Loucy (cell line): ENCODE results near the gene AGBL3.

Source experiments
- H2AFZ ChIP-seq: fragments of 200-600 bp; sonication (generic); 2 replicates; pipeline ENCODE4 v1.6.0; 2016; ENCODE audit warnings: antibody characterized with exemption, mild to moderate bottlenecking, low read length, moderate library complexity
- H3F3A ChIP-seq: fragments of 200-600 bp; 2 replicates; pipeline ENCODE4 v1.6.0; 2016; ENCODE audit warnings: antibody characterized with exemption, low read depth, mild to moderate bottlenecking
- H3K27me3 ChIP-seq: fragments of 200-600 bp; sonication (generic); 2 replicates; pipeline ENCODE4 v1.6.1; 2014; ENCODE audit warnings: low read length, mild to moderate bottlenecking; ENCODE audit not compliant: insufficient read depth, poor library complexity, severe bottlenecking
- H3K36me3 ChIP-seq: fragments of 200-600 bp; sonication (generic); 2 replicates; pipeline ENCODE4 v1.6.1; 2016; ENCODE audit warnings: low read length; ENCODE audit not compliant: insufficient read depth
- H3K4me1 ChIP-seq: fragments of 200-600 bp; sonication (generic); 2 replicates; pipeline ENCODE4 v1.5.1; 2014; ENCODE audit warnings: low read length, mild to moderate bottlenecking; ENCODE audit not compliant: insufficient read depth, poor library complexity, severe bottlenecking
- H3K4me2 ChIP-seq: fragments of 200-600 bp; sonication (generic); 2 replicates; pipeline ENCODE4 v1.6.0; 2014; ENCODE audit warnings: antibody characterized with exemption, low read length, low read depth, mild to moderate bottlenecking; ENCODE audit not compliant: poor library complexity, severe bottlenecking
- H3K4me3 ChIP-seq: fragments of 200-600 bp; sonication (generic); 2 replicates; pipeline ENCODE4 v1.5.1; 2014; ENCODE audit warnings: low read length, mild to moderate bottlenecking, mixed read lengths; ENCODE audit not compliant: poor library complexity, severe bottlenecking
- H3K79me2 ChIP-seq: fragments of 200-600 bp; sonication (generic); 2 replicates; pipeline ENCODE4 v1.6.1; 2014; ENCODE audit warnings: low read length; ENCODE audit not compliant: insufficient read depth
- H3K9ac ChIP-seq: fragments of 200-600 bp; sonication (generic); 2 replicates; pipeline ENCODE4 v1.6.0; 2014; ENCODE audit warnings: mild to moderate bottlenecking, low read depth, low read length, moderate library complexity; ENCODE audit not compliant: poor library complexity, severe bottlenecking
- H3K9me2 ChIP-seq: fragments of 200-600 bp; sonication (generic); replicated peaks from 2 replicates; pipeline ENCODE4 v1.6.1; 2016; ENCODE audit warnings: low read depth, low read length, mixed read lengths
- H3K9me3 ChIP-seq: fragments of 200-600 bp; sonication (generic); 2 replicates; pipeline ENCODE4 v1.6.1; 2014; ENCODE audit warnings: mild to moderate bottlenecking, antibody characterized with exemption, low read length, low read depth; ENCODE audit not compliant: insufficient read depth
- H4K20me1 ChIP-seq: fragments of 200-600 bp; sonication (generic); 2 replicates; pipeline ENCODE4 v1.6.0; 2014; ENCODE audit warnings: antibody characterized with exemption, low read length, mild to moderate bottlenecking; ENCODE audit not compliant: insufficient read depth, poor library complexity, severe bottlenecking
- EZH2phosphoT487 ChIP-seq: fragments of 200-600 bp; IDR thresholded peaks from 2 replicates; pipeline ENCODE4 v1.6.1; 2018; ENCODE audit warnings: antibody characterized with exemption, mild to moderate bottlenecking, moderate library complexity, borderline replicate concordance
- TF ChIP-seq, protein P1 (sequence below): fragments of 200-600 bp; sonication (generic); conservative IDR thresholded peaks from 2 replicates; pipeline ENCODE4 v1.5.1; 2014; ENCODE audit warnings: mild to moderate bottlenecking, antibody characterized with exemption, low read length

The AGBL3 gene

DNA sequence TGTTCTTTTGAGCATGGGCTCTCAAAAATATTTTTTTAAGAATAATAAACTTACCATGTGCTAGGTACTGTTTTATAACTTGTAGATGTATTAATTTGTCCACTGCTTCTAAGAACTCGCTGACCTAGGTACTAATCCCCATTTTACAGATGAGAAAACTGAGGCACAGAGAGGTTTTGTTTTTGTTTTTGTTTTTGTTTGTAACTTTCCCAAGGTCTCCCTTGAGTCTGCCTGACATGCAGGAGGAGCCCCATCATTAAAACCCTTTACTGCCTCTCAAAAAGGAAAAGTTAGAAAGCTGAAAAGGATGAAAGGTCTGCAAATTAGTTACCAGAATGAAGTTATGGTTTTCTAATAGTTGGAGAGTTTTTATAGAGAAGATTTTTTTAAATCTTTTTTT is 38.5 kb upstream of the AGBL3 start:
- H3K27me3 ChIP-seq: no peaks in the 10 kb centered on the region
- no peaks in the 10 kb centered on the region for H3K9me3 ChIP-seq
- H3K4me1 ChIP-seq: no peaks in the 10 kb centered on the region
- H3K9ac ChIP-seq: no peak overlapping the region
- H3K36me3 ChIP-seq: no peaks in the 10 kb centered on the region
- no peak overlapping the region for H3K4me2 ChIP-seq
- TF ChIP-seq, protein P1, sequence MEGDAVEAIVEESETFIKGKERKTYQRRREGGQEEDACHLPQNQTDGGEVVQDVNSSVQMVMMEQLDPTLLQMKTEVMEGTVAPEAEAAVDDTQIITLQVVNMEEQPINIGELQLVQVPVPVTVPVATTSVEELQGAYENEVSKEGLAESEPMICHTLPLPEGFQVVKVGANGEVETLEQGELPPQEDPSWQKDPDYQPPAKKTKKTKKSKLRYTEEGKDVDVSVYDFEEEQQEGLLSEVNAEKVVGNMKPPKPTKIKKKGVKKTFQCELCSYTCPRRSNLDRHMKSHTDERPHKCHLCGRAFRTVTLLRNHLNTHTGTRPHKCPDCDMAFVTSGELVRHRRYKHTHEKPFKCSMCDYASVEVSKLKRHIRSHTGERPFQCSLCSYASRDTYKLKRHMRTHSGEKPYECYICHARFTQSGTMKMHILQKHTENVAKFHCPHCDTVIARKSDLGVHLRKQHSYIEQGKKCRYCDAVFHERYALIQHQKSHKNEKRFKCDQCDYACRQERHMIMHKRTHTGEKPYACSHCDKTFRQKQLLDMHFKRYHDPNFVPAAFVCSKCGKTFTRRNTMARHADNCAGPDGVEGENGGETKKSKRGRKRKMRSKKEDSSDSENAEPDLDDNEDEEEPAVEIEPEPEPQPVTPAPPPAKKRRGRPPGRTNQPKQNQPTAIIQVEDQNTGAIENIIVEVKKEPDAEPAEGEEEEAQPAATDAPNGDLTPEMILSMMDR: no peak
- TF ChIP-seq EZH2phosphoT487: no peak
- H2AFZ ChIP-seq: no peak overlapping the region
- no peak overlapping the region for H3K4me3 ChIP-seq
- H3K79me2 ChIP-seq: no peaks in the 10 kb centered on the region
- no peaks in the 10 kb centered on the region for H3K9me2 ChIP-seq
- no peaks in the 10 kb centered on the region for H3F3A ChIP-seq
- H4K20me1 ChIP-seq: no peaks in the 10 kb centered on the region

DNA sequence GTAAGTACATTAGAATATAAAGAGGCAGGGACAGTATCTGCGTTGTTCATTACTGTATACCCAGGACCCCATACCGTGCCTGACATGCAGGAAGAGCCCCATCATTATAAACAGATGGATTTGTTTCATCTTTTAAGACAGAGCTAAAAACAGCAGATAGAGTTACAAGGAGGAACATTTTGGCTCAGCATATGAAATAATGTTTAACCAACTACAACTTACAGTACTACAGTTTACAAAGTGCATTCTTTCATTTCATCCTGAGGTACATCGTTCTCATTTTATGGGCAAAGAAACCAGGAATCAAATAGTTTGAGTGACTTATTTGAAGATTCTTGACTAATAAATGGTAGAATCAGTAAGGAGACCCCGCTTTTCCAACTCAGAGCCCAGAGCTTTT is 38.1 kb upstream of the AGBL3 start:
- Histone ChIP-seq H3K9me2 (no peaks in the 10 kb centered on the region), H3K27me3 (no peaks in the 10 kb centered on the region), H4K20me1 (no peaks in the 10 kb centered on the region), H3K36me3 (no peaks in the 10 kb centered on the region), H3K4me3 (no peak overlapping the region), H3K79me2 (no peaks in the 10 kb centered on the region), H3K9ac (no peak overlapping the region), H3K4me1 (no peaks in the 10 kb centered on the region), H3K9me3 (no peaks in the 10 kb centered on the region), H2AFZ (no peak overlapping the region), H3F3A (no peaks in the 10 kb centered on the region), H3K4me2 (no peak overlapping the region)
- no peak for TF ChIP-seq EZH2phosphoT487
- TF ChIP-seq, protein P1: no peak

DNA sequence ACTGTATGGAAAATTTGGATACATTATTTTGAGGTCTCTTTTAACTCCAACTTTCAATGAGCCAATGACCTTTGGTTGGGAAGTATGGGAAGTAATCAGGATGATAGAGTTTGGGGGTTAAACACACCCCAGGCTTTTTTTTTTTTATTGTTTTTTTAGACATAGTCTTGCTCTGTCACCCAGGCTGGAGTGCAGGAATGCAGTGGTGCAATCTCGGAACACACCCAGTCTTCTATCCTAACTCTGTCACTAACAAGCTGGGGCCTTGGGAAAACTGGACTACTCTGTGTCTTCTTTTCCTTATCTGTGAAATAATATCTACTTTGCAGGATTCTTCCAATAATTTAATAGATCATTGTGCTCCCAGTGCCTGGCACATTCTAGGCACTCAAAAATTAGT is 37.6 kb upstream of the AGBL3 start:
- Histone ChIP-seq H3K36me3 (no peaks in the 10 kb centered on the region), H3K4me1 (no peaks in the 10 kb centered on the region), H3K4me3 (no peak overlapping the region), H3K9ac (no peak overlapping the region), H3K9me3 (no peaks in the 10 kb centered on the region), H3K4me2 (no peak overlapping the region), H4K20me1 (no peaks in the 10 kb centered on the region), H3F3A (no peaks in the 10 kb centered on the region), H3K27me3 (no peaks in the 10 kb centered on the region), H3K9me2 (no peaks in the 10 kb centered on the region), H2AFZ (no peak overlapping the region), H3K79me2 (no peaks in the 10 kb centered on the region)
- no peak for TF ChIP-seq EZH2phosphoT487
- TF ChIP-seq, protein P1: no peak
